HG03439 (cell line): ENCODE data around the gene MIS18BP1.
"Not testable (repeated sequence)": the region's sequence is repeated elsewhere in the genome, so short reads cannot be mapped to it uniquely, and the experiment has no call there.

ENCODE experiments used
- ATAC-seq: cut with Tn5 transposase; IDR thresholded peaks from one replicate; pipeline ENCODE4 v1.9.1; 2021; ENCODE audit warnings: mild to moderate bottlenecking, moderate library complexity; ENCODE audit not compliant: unreplicated experiment

The MIS18BP1 gene

GRCh38 chr14:45246691-45247090 lies 6.3 kb downstream of the MIS18BP1 start:
- no peak for ATAC-seq

GRCh38 chr14:45246151-45246550 lies 6.9 kb downstream of the MIS18BP1 start:
- no peak for ATAC-seq

- ATAC-seq, result no peak
These were observed 10.3 kb downstream of the MIS18BP1 start for GRCh38 chr14:45242706-45243105.

- ATAC-seq, result no peak
These were observed 14.0 kb downstream of the MIS18BP1 start for GRCh38 chr14:45238988-45239387.

- ATAC-seq, result no peak
These were observed 25.4 kb downstream of the MIS18BP1 start for GRCh38 chr14:45227566-45227965.

GRCh38 chr14:45222485-45223262 lies 30.3 kb downstream of the MIS18BP1 start:
- ATAC-seq, result no peak

GRCh38 chr14:45214341-45214740 lies 38.7 kb downstream of the MIS18BP1 start:
- not testable (repeated sequence) for ATAC-seq

- not testable (repeated sequence) for ATAC-seq
These were observed 39.3 kb downstream of the MIS18BP1 start for GRCh38 chr14:45213716-45214115.

- ATAC-seq, result no peak
These were observed 40.8 kb downstream of the MIS18BP1 start for GRCh38 chr14:45212231-45212630.

- ATAC-seq, result no peak
These were observed 41.7 kb downstream of the MIS18BP1 start for GRCh38 chr14:45211295-45211694.

GRCh38 chr14:45210159-45210558 lies 42.8 kb downstream of the MIS18BP1 start:
- no peak for ATAC-seq

GRCh38 chr14:45204241-45204640 lies 48.8 kb downstream of the MIS18BP1 start:
- ATAC-seq, result no peak

- ATAC-seq, result peak; percentile 64
These were observed 51.1 kb downstream of the MIS18BP1 start for GRCh38 chr14:45201905-45202304.

- no peak for ATAC-seq
These were observed 53.8 kb downstream of the MIS18BP1 start for GRCh38 chr14:45199230-45199629.

- no peak for ATAC-seq
These were observed 54.5 kb downstream of the MIS18BP1 start for GRCh38 chr14:45198551-45198950.

- ATAC-seq, result no peak
These were observed 58.0 kb downstream of the MIS18BP1 start for GRCh38 chr14:45194964-45195363.

- peak; percentile 61 for ATAC-seq
These were observed 67.7 kb downstream of the MIS18BP1 start for GRCh38 chr14:45185100-45185814.

GRCh38 chr14:45181806-45182205 lies 71.2 kb downstream of the MIS18BP1 start:
- no peak for ATAC-seq

- ATAC-seq, result no peak
These were observed 71.7 kb downstream of the MIS18BP1 start for GRCh38 chr14:45181329-45181728.

- ATAC-seq, result no peak
These were observed 75.9 kb downstream of the MIS18BP1 start for GRCh38 chr14:45177076-45177475.

- no peak for ATAC-seq
These were observed 83.1 kb downstream of the MIS18BP1 start for GRCh38 chr14:45169906-45170305.

- ATAC-seq, result no peak
These were observed 96.9 kb downstream of the MIS18BP1 start for GRCh38 chr14:45156067-45156466.
